OCI-LY3 (cell line): ENCODE results near the gene ANXA3.

Experiments used
- H2AFZ ChIP-seq: fragments of 200-600, 300-600 bp; shearing (Covaris generic); 2 replicates; pipeline ENCODE4 v1.6.0; 2014; ENCODE audit warnings: antibody characterized with exemption, low read depth, low read length
- H3K27ac ChIP-seq: fragments of 200-600, 300-600 bp; sonication (generic); 2 replicates; pipeline ENCODE4 v1.5.1; 2014; ENCODE audit warnings: mild to moderate bottlenecking, low read length, moderate library complexity, mixed read lengths
- H3K27me3 ChIP-seq: fragments of 200-600, 300-600 bp; sonication (generic); 2 replicates; pipeline ENCODE4 v1.6.1; 2014; ENCODE audit warnings: low read depth, low read length, mixed read lengths
- H3K36me3 ChIP-seq: fragments of 200-600, 300-600 bp; sonication (generic); replicated peaks from 2 replicates; pipeline ENCODE3; 2014; ENCODE audit warnings: low read depth, low read length, mixed read lengths
- H3K4me1 ChIP-seq: fragments of 300-600, 200-600 bp; sonication (generic); 2 replicates; pipeline ENCODE4 v1.6.1; 2014; ENCODE audit warnings: low read length, mixed read lengths
- H3K4me2 ChIP-seq: fragments of 200-600, 300-600 bp; sonication (generic); 2 replicates; pipeline ENCODE4 v1.6.1; 2014; ENCODE audit warnings: low read length, mixed read lengths
- H3K4me3 ChIP-seq: fragments of 300-600, 200-600 bp; sonication (generic); 2 replicates; pipeline ENCODE4 v1.5.1; 2014; ENCODE audit warnings: antibody characterized with exemption, mild to moderate bottlenecking, low read length, moderate library complexity
- H3K79me2 ChIP-seq: fragments of 300-600, 200-600 bp; shearing (Covaris generic); 2 replicates; pipeline ENCODE4 v1.6.1; 2014; ENCODE audit warnings: mild to moderate bottlenecking, low read length, mixed read lengths
- H3K9ac ChIP-seq: fragments of 300-600, 200-600 bp; shearing (Covaris generic); 2 replicates; pipeline ENCODE4 v1.6.0; 2014; ENCODE audit warnings: mild to moderate bottlenecking, low read length, moderate library complexity
- H3K9me3 ChIP-seq: fragments of 200-600, 300-600 bp; shearing (Covaris generic); 2 replicates; pipeline ENCODE4 v1.6.1; 2014; ENCODE audit warnings: low read length, mixed read lengths; ENCODE audit not compliant: insufficient read depth
- H4K20me1 ChIP-seq: fragments of 200-600, 300-600 bp; sonication (generic); 2 replicates; pipeline ENCODE4 v1.6.1; 2016; ENCODE audit warnings: low read length, mixed read lengths; ENCODE audit not compliant: insufficient read depth
- CTCF ChIP-seq: fragments of 200-600, 300-600 bp; sonication (generic); IDR thresholded peaks from 2 replicates; pipeline ENCODE4 v1.5.1; 2014; ENCODE audit warnings: antibody characterized with exemption, low read length, low read depth
- EZH2phosphoT487 ChIP-seq: fragments of 200-600 bp; shearing (Covaris generic); IDR thresholded peaks from 2 replicates; pipeline ENCODE4 v1.6.1; 2018; ENCODE audit warnings: antibody characterized with exemption, mixed run types, low read depth

Gene ANXA3

DNA sequence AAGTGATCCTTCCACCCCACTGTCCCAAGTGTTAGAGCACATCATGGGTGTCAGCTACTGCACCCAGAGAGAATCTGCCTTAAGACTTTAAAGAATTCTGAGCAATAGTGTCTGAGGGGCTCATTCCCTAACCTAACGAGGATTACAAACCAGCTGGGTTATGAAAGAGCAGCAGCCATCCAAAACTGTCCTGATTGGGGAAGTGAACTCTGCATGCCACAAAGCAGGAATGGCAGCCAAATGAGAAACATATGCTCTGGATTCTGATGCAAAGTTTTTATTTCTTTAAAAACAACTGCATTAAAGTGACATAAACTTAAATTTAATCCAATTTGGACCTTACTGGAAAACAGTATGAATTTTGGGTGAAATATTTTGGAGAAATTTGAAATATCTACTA is 103.2 kb downstream of the ANXA3 start:
- H3K27ac ChIP-seq = no peak overlapping the region
- TF ChIP-seq CTCF (no peak), EZH2phosphoT487 (no peak)
- H3K4me3 ChIP-seq = no peak overlapping the region
- H3K27me3 ChIP-seq = 0 out of 2 replicates have a peak, but pooled peaks cover 4% of the 10 kb centered on the region
- H3K36me3 ChIP-seq = no peaks in the 10 kb centered on the region
- H3K79me2 ChIP-seq = no peaks in the 10 kb centered on the region
- H3K9ac ChIP-seq = no peak overlapping the region
- H4K20me1 ChIP-seq = no peaks in the 10 kb centered on the region
- peaks cover 40% of the 10 kb centered on the region for H3K4me1 ChIP-seq
- H3K9me3 ChIP-seq = no peaks in the 10 kb centered on the region
- no peak overlapping the region for H2AFZ ChIP-seq
- H3K4me2 ChIP-seq = no peak overlapping the region

DNA sequence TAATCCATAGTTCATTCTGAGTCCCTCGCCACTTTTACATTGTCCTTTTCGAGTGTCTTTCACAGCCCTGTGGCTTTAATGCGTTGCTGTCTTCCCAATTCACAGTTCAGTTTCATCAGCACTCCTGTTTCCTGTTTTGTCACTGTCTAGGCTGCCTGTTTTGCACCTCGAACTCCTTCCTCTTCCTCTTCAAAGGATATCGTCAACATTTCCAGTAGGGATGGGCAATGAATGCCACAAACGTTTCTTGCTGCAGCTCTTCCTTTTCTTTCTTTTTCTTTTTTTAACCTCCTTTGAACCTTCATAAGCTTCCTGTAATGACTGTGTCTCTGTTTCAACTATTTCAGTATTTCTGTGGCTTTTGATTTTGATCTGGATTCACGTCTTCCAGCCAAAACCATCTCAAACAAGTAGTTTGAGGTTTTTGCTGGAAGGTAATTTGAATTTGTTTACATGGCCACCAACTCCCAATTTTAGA is 105.4 kb downstream of the ANXA3 start:
- 0 out of 2 replicates have a peak overlapping the region, but pooled peaks have one; percentile 0 for H3K27ac ChIP-seq
- H3K36me3 ChIP-seq = no peaks in the 10 kb centered on the region
- H3K79me2 ChIP-seq = no peaks in the 10 kb centered on the region
- H4K20me1 ChIP-seq = no peaks in the 10 kb centered on the region
- H3K27me3 ChIP-seq = peaks cover 12% of the 10 kb centered on the region; the same call in 1 of the 2 replicates
- H2AFZ ChIP-seq = peak overlapping the region; percentile 41
- no peaks in the 10 kb centered on the region for H3K9me3 ChIP-seq
- peak overlapping the region; percentile 31; the same call in 1 of the 2 replicates for H3K9ac ChIP-seq
- peak overlapping the region; percentile 57 for H3K4me3 ChIP-seq
- H3K4me1 ChIP-seq = peaks cover 38% of the 10 kb centered on the region
- H3K4me2 ChIP-seq = peak overlapping the region; percentile 64
- no peak for TF ChIP-seq EZH2phosphoT487
- no peak for TF ChIP-seq CTCF

DNA sequence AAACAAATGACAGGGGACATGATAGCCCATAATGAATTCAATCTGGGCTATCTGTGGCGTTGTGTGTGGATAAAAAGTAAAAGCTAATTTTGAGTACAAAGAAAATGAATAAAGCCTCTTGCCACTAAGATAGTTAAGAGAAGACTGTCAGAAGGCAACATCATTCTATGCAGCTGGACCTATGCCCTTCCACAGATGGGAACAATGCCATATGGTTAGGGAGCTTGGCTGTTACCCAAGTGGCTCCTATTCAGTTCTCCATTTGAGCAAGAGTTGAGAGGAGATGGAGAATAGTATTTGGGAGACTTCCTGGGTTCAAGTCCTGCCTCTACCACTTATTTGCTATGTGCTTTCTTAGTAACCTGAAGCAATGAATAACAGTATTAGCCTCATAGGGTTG is 107.7 kb downstream of the ANXA3 start:
- Histone ChIP-seq H2AFZ (no peak overlapping the region), H3K4me2 (no peak overlapping the region), H3K9ac (no peak overlapping the region), H3K4me3 (no peak overlapping the region), H3K27ac (peak overlapping the region; percentile 3; the same call in 1 of the 2 replicates), H3K36me3 (no peaks in the 10 kb centered on the region), H3K4me1 (peaks cover 46% of the 10 kb centered on the region), H4K20me1 (no peaks in the 10 kb centered on the region), H3K79me2 (no peaks in the 10 kb centered on the region), H3K27me3 (peaks cover 19% of the 10 kb centered on the region), H3K9me3 (no peaks in the 10 kb centered on the region)
- TF ChIP-seq CTCF (no peak), EZH2phosphoT487 (no peak)

- TF ChIP-seq EZH2phosphoT487 (no peak), CTCF (no peak)
- no peak overlapping the region for H2AFZ ChIP-seq
- no peak overlapping the region for H3K4me2 ChIP-seq
- no peak overlapping the region for H3K27ac ChIP-seq
- H3K9ac ChIP-seq = no peak overlapping the region
- no peaks in the 10 kb centered on the region for H3K36me3 ChIP-seq
- H3K4me1 ChIP-seq = peaks cover 46% of the 10 kb centered on the region
- no peak overlapping the region for H3K4me3 ChIP-seq
- peaks cover 23% of the 10 kb centered on the region for H3K27me3 ChIP-seq
- no peaks in the 10 kb centered on the region for H4K20me1 ChIP-seq
- no peaks in the 10 kb centered on the region for H3K79me2 ChIP-seq
- no peaks in the 10 kb centered on the region for H3K9me3 ChIP-seq
Measured at GRCh38 chr4:78659665-78660064, 108.1 kb downstream of the ANXA3 start.
